ENCODE data around the gene POLR3K.

Gene POLR3K

GRCh38 chr16:54237-54581 lies 801 bp upstream of the POLR3K start:
- TF ChIP-seq GATA2 (IDR thresholded peaks at IDR 0.05; ENCODE audit: low read depth, low read length), result no peak
- TF ChIP-seq GATA3 (IDR thresholded peaks at IDR 0.05; ENCODE audit: low read depth, low read length), result no peak

DNA sequence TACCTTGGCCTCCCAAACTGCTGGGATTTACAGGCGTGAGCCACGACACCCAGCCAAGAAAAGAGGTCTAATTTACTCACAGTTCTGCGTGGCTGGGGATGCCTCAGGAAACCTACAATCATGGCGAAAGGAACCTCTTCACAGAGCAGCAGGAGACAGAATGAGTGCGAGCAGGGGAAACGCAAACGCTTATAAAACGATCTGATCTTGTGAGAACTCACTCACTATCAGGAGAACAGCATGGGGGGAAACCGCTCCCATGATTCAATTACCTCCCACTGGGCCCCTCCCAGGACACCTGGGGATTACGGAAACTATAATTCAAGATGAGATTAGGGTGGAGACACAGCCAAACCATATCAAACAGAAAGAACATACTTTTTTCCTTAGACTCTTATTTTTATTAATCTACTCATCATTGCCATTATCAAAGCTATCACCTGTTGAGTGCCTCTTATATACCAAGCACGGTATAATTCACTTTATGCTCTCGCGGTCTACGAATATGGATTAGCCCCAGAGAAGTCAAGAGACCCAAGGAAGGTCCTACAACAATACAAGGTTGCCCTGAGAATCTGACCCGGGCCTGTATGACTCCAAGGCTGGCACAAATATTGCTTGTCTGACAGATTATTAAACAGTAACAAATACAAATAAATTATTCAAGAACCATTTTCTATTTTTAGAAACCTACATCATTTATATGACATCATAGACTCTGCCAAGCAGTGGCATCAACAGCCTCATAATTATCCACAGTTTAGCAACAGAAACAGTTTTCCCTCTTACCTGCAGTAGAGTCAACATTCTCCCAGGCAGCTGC lies 2.4 kb downstream of the POLR3K start:
- TF ChIP-seq GATA3 (IDR thresholded peaks at IDR 0.05; ENCODE audit: low read depth, low read length) (no peak), GATA2 (IDR thresholded peaks at IDR 0.05; ENCODE audit: low read depth, low read length) (no peak)

GRCh38 chr16:47234-47633 lies 6.2 kb downstream of the POLR3K start:
- TF ChIP-seq GATA3 (IDR thresholded peaks at IDR 0.05; ENCODE audit: low read depth, low read length), result no peak
- no peak for TF ChIP-seq GATA2 (IDR thresholded peaks at IDR 0.05; ENCODE audit: low read depth, low read length)

- no peak for TF ChIP-seq GATA3 (IDR thresholded peaks at IDR 0.05; ENCODE audit: low read depth, low read length)
- TF ChIP-seq GATA2 (IDR thresholded peaks at IDR 0.05; ENCODE audit: low read depth, low read length), result no peak
These were observed 8.0 kb downstream of the POLR3K start for GRCh38 chr16:45454-45853.

GRCh38 chr16:44655-45054 lies 8.8 kb downstream of the POLR3K start:
- TF ChIP-seq GATA2 (IDR thresholded peaks at IDR 0.05; ENCODE audit: low read depth, low read length) (no peak), GATA3 (IDR thresholded peaks at IDR 0.05; ENCODE audit: low read depth, low read length) (no peak)

GRCh38 chr16:43294-43693 lies 10.1 kb downstream of the POLR3K start:
- no peak for TF ChIP-seq GATA3 (IDR thresholded peaks at IDR 0.05; ENCODE audit: low read depth, low read length)
- TF ChIP-seq GATA2 (IDR thresholded peaks at IDR 0.05; ENCODE audit: low read depth, low read length), result no peak

GRCh38 chr16:42691-43090 lies 10.7 kb downstream of the POLR3K start:
- TF ChIP-seq GATA2 (IDR thresholded peaks at IDR 0.05; ENCODE audit: low read depth, low read length) (no peak), GATA3 (IDR thresholded peaks at IDR 0.05; ENCODE audit: low read depth, low read length) (no peak)

GRCh38 chr16:42069-42457 lies 11.3 kb downstream of the POLR3K start:
- TF ChIP-seq GATA3 (IDR thresholded peaks at IDR 0.05; ENCODE audit: low read depth, low read length) (no peak), GATA2 (IDR thresholded peaks at IDR 0.05; ENCODE audit: low read depth, low read length) (no peak)

DNA sequence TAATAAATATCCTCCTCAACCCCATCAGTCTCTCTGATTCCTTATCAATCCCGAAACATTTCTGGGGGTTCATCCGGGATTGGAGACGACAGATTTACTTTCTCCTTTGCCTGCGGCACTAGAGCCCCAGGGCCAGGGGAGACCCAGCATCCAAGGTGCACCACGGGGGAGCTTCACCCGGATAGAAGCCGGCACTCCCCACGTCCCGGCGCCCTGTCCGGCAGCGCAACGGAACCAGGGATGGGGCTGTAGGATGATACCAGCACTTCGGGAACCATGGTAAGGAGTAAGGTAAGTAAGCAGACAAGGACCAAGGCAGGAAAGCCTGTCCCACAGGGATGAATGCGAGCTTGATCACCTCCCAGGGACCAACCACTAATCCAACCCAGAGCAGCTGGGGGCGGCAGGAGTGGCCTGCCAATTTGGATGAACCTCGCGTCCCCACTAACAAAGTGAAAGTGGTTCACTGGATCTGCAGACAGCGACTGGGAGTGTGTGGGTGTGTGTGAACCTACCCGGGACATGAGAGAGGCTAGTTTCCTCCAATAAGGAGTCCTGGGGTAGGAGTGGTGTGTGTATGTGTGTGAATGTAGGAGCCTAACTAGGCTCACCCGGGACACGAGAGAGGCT lies 11.9 kb downstream of the POLR3K start:
- no peak for TF ChIP-seq GATA3 (IDR thresholded peaks at IDR 0.05; ENCODE audit: low read depth, low read length)
- no peak for TF ChIP-seq GATA2 (IDR thresholded peaks at IDR 0.05; ENCODE audit: low read depth, low read length)

DNA sequence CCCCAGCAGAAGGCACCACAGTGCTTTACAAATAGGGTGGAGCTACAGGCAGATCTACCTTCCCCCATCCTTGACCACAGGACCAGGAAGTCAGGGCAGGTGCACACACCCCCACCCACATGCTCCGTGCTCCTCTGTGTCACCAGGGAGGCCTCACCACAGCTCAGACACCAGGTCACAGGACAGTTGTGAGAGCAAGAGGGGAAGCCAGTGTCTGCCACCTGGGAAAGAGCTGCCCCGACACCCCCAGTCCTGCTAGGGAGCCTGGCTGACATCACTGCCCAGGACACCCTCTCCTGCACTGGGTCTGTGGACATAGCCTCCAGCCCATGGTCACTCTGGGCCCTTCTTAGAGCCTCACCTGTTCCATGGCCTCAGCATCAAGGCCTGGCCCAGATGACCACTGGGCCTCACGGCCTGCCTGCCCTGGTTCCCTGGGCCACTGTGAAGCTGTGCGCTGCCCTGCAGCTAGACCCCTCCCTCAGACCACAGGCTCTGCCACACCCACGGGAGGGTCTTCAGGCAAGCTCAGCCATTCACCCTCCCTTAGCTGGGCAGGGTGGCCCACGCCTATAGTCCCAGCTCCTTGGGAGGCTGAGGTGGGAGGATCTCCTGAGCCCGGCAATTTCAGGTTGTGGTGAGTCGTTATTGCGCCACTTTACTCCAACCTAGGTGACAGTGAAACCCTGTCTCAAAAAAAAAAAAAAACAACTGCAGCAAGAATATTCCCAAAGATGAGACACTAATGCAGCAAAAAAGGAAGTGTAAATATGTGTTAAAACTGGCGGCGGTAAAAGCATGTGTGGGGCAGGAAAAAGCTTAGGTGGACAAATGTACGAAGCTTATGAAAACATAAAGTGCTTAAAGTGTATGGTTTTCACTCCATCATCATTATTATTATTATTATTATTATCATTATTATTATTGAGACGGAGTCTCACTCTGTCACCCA lies 14.2 kb downstream of the POLR3K start:
- no peak for TF ChIP-seq GATA3 (IDR thresholded peaks at IDR 0.05; ENCODE audit: low read depth, low read length)
- TF ChIP-seq GATA2 (IDR thresholded peaks at IDR 0.05; ENCODE audit: low read depth, low read length), result no peak

GRCh38 chr16:37511-37910 lies 15.9 kb downstream of the POLR3K start:
- TF ChIP-seq GATA2 (IDR thresholded peaks at IDR 0.05; ENCODE audit: low read depth, low read length), result no peak
- TF ChIP-seq GATA3 (IDR thresholded peaks at IDR 0.05; ENCODE audit: low read depth, low read length), result no peak

- TF ChIP-seq GATA2 (IDR thresholded peaks at IDR 0.05; ENCODE audit: low read depth, low read length) (no peak), GATA3 (IDR thresholded peaks at IDR 0.05; ENCODE audit: low read depth, low read length) (no peak)
These were observed 16.9 kb downstream of the POLR3K start for GRCh38 chr16:36336-36984.

DNA sequence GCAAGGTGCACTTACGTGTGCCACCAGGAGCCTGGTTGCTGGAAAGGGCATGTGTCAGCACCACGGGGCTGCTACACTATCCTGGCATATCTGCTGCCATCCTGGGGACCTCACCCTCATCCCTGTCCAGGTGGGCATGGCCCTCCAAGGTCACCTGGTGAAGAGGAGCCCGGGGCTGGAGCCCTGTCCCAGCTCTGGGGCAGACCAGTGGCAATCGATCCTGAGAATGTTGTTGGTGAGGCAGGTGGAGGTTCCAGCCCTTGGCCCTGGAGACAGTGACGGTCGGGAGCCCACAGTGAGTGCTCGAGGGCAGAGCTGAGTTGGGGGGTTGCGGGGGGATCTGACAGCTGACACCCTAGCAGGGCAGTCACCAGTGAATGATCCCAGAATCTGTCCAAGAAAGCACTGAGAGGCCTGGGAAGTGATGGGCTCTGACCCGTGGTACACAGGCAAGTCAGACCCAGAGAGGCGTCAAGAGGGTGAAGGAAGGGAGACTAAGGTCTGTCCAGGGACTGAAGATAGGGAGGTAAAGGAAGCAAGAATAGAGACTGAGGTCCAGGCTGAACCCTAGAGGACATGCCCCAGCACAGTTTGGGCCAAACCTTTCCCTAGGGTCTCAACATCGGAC lies 17.6 kb downstream of the POLR3K start:
- TF ChIP-seq GATA2 (IDR thresholded peaks at IDR 0.05; ENCODE audit: low read depth, low read length) (no peak), GATA3 (IDR thresholded peaks at IDR 0.05; ENCODE audit: low read depth, low read length) (no peak)
